GM12878 (cell line): ENCODE measurements around the gene LOXL3. TPM values are rescaled to one million over a fixed set of nuclear protein-coding genes. Genes with fewer than 3 reads are reported as not detected.

Source experiments
- ATAC-seq: fragments of 200-7000 bp; cut with Tn5 transposase; 3 replicates; pipeline ENCODE4 v1.9.1; 2020; ENCODE audit warnings: mild to moderate bottlenecking, moderate library complexity
- BruUV-seq: library from RNA; stranded (reverse); fragments of 400-500 nt; replicated peaks from 2 replicates; lab custom pipeline; 2021; lab: Mats Ljungman, UMichigan
- CTCF ChIA-PET: fragments of 300-600 bp; sonication (Branson Sonifier 250); formaldehyde crosslinking; extraction: SDS; loops from one replicate; lab custom pipeline; 2021; ENCODE audit warnings: inconsistent platforms; lab: Yijun Ruan, JAX
- POLR2A ChIA-PET: fragments of 350-600 bp; formaldehyde crosslinking; extraction: SDS; loops from one replicate; lab custom pipeline; 2021; ENCODE audit warnings: inconsistent platforms; lab: Charles Lee
- RAD21 ChIA-PET: fragments of 300-600 bp; sonication (Branson Sonifier 250); formaldehyde crosslinking; loops from one replicate; lab custom pipeline; 2023; ENCODE audit warnings: antibody characterized with exemption; ENCODE audit not compliant: unreplicated experiment; lab: Charles Lee
- SMC1A ChIA-PET: fragments of 300-600 bp; sonication (Branson Sonifier 250); formaldehyde crosslinking; loops from one replicate; lab custom pipeline; 2023; ENCODE audit not compliant: unreplicated experiment, uncharacterized antibody; lab: Charles Lee
- DNase-seq: peaks from one replicate; pipeline ENCODE4 v3.0.0-alpha.2; 2011; ENCODE audit warnings: low read depth, low spot score
- FAIRE-seq: peaks from 3 replicates; lab custom pipeline; 2011; peaks lifted over from hg19 to GRCh38; lab: Jason Lieb, UNC
- H2AFZ ChIP-seq: 2 replicates; pipeline ENCODE4 v1.6.0; 2011; ENCODE audit warnings: low read depth, low read length, control low read depth; ENCODE audit not compliant: control insufficient read depth
- H3K27ac ChIP-seq: 2 replicates; pipeline ENCODE4 v1.5.1; 2011; ENCODE audit warnings: control low read depth; ENCODE audit not compliant: control insufficient read depth, insufficient read depth
- H3K27me3 ChIP-seq, 2 experiments: replicated peaks in 1 of 2; 2 replicates each; pipeline versions ENCODE4 v1.6.0 to v1.6.1; 2011; ENCODE audit warnings: low read length in 1 of 2; ENCODE audit not compliant: control insufficient read depth in 2 of 2, insufficient read depth in 2 of 2
- H3K36me3 ChIP-seq, 2 experiments: 2 replicates each; pipeline ENCODE4 v1.5.1; 2011; ENCODE audit warnings: low read length in 1 of 2; ENCODE audit not compliant: control insufficient read depth in 2 of 2, insufficient read depth in 2 of 2
- H3K4me1 ChIP-seq: 2 replicates; pipeline ENCODE4 v1.6.1; 2011; ENCODE audit warnings: mild to moderate bottlenecking, low read length, moderate library complexity, mixed read lengths; ENCODE audit not compliant: control insufficient read depth, insufficient read depth
- H3K4me2 ChIP-seq: 2 replicates; pipeline ENCODE4 v1.6.0; 2011; ENCODE audit warnings: control low read depth; ENCODE audit not compliant: control insufficient read depth, insufficient read depth
- H3K4me3 ChIP-seq: fragments of 200-600 bp; sonication (generic); 2 replicates; pipeline ENCODE4 v1.5.1; 2016
- H3K79me2 ChIP-seq: 2 replicates; pipeline ENCODE4 v1.6.0; 2011; ENCODE audit warnings: low read length; ENCODE audit not compliant: control insufficient read depth, insufficient read depth
- H3K9ac ChIP-seq: 2 replicates; pipeline ENCODE4 v1.8.0; 2011; ENCODE audit warnings: low read length, control low read depth, mixed read lengths; ENCODE audit not compliant: control insufficient read depth, insufficient read depth
- H3K9me3 ChIP-seq: replicated peaks from 3 replicates; pipeline ENCODE4 v1.5.1; 2011; ENCODE audit warnings: mild to moderate bottlenecking, low read length; ENCODE audit not compliant: control insufficient read depth, insufficient read depth
- H4K20me1 ChIP-seq: 2 replicates; pipeline ENCODE4 v1.6.0; 2011; ENCODE audit not compliant: control insufficient read depth, insufficient read depth
- CEBPB ChIP-seq, 2 experiments: fragments of 150-350 bp in 1 of 2; IDR thresholded peaks; 2 replicates each; pipeline ENCODE4 v1.6.1; 2012 to 2014; ENCODE audit warnings: low read depth in 2 of 2, low read length in 2 of 2, borderline replicate concordance in 1 of 2, inconsistent platforms in 1 of 2
- CHD4 ChIP-seq: fragments of 200-600 bp; sonication (generic); IDR thresholded peaks from 2 replicates; pipeline ENCODE4 v1.6.1; 2016; ENCODE audit warnings: mild to moderate bottlenecking
- DPF2 ChIP-seq: fragments of 450-650 bp; IDR thresholded peaks from 2 replicates; pipeline ENCODE4 v1.6.1; 2017; ENCODE audit warnings: mild to moderate bottlenecking
- LARP7 ChIP-seq: fragments of 450-650 bp; IDR thresholded peaks from 2 replicates; pipeline ENCODE4 v1.6.1; 2017; ENCODE audit warnings: mild to moderate bottlenecking
- MEF2A ChIP-seq: IDR thresholded peaks from 2 replicates; pipeline ENCODE4 v1.6.1; 2011; ENCODE audit warnings: low read depth, mild to moderate bottlenecking, low read length, moderate library complexity; ENCODE audit not compliant: insufficient read depth
- MTA2 ChIP-seq: fragments of 450-650 bp; IDR thresholded peaks from 2 replicates; pipeline ENCODE4 v1.6.1; 2016; ENCODE audit warnings: low read depth, mild to moderate bottlenecking, moderate library complexity
- MXI1 ChIP-seq: fragments of 150-350 bp; IDR thresholded peaks from 2 replicates; pipeline ENCODE4 v1.6.1; 2011; ENCODE audit warnings: low read depth, mild to moderate bottlenecking, inconsistent platforms, low read length, improper control_type of control experiment
- NFYA ChIP-seq: IDR thresholded peaks from 2 replicates; pipeline ENCODE4 v1.6.1; 2011; ENCODE audit warnings: low read depth, mild to moderate bottlenecking, low read length, improper control_type of control experiment, borderline replicate concordance
- POLR2AphosphoS2 ChIP-seq: IDR thresholded peaks from 2 replicates; pipeline ENCODE4 v1.6.1; 2011; ENCODE audit warnings: low read depth, mild to moderate bottlenecking, low read length, improper control_type of control experiment, moderate library complexity
- POU2F2 ChIP-seq: IDR thresholded peaks from 3 replicates; pipeline ENCODE4 v1.6.1; 2011; ENCODE audit warnings: low read depth, mild to moderate bottlenecking, low read length, borderline replicate concordance
- RAD51 ChIP-seq: fragments of 450-650 bp; IDR thresholded peaks from 2 replicates; pipeline ENCODE4 v1.6.1; 2016; ENCODE audit warnings: moderate library complexity, mild to moderate bottlenecking, inconsistent platforms
- RFX5 ChIP-seq: IDR thresholded peaks from 2 replicates; pipeline ENCODE4 v1.6.1; 2011; ENCODE audit warnings: low read depth, low read length, improper control_type of control experiment
- SIX5 ChIP-seq: IDR thresholded peaks from 2 replicates; pipeline ENCODE4 v1.6.1; 2011; ENCODE audit warnings: mild to moderate bottlenecking, low read depth, low read length, moderate library complexity; ENCODE audit not compliant: severe bottlenecking
- TARDBP ChIP-seq: IDR thresholded peaks from 2 replicates; pipeline ENCODE4 v1.6.1; 2016; ENCODE audit warnings: borderline replicate concordance
- TCF3 ChIP-seq: IDR thresholded peaks from 2 replicates; pipeline ENCODE4 v1.6.1; 2012; ENCODE audit warnings: low read depth, mild to moderate bottlenecking, low read length, borderline replicate concordance; ENCODE audit not compliant: insufficient read depth
- ZNF207 ChIP-seq: fragments of 450-650 bp; IDR thresholded peaks from 2 replicates; pipeline ENCODE4 v1.6.1; 2014; ENCODE audit warnings: antibody characterized with exemption, mild to moderate bottlenecking, borderline replicate concordance
- ZNF274 ChIP-seq: IDR thresholded peaks from one replicate; pipeline ENCODE4 v1.8.0; 2011; ENCODE audit not compliant: insufficient read length, insufficient read depth
- WGBS: methylation state at CpG from one replicate; pipeline ENCODE4 v1.1.6; 2016; ENCODE audit warnings: low lambda C conversion rate; ENCODE audit not compliant: insufficient replicate concordance, insufficient coverage; ENCODE audit errors: missing lambda C conversion rate; 5-methylcytosine and 5-hydroxymethylcytosine counted together
- in situ Hi-C: fragments of 300-500 bp; cut with MboI; formaldehyde crosslinking; loops from 9 replicates; pipeline ENCODE4 v1.14.3; 2018; ENCODE audit warnings: mixed read lengths
- intact Hi-C: fragments of 100-400 bp; cut with micrococcal nuclease; formaldehyde crosslinking; loops from one replicate; pipeline ENCODE4 v1.14.2; 2022; ENCODE audit not compliant: unreplicated experiment
- polyA plus RNA-seq, 11 experiments: library from polyadenylated mRNA; depleted of rRNA in 4 of 11; unstranded in 6 of 11; stranded (reverse) in 5 of 11; fragments of >200 nt; fragmentation: Nextera tagmentation in 4 of 11; fragmentation: Illumina TruSeq in 1 of 11; extraction: Ambion mirVana in 4 of 11; extraction: Trizol in 1 of 11; gene quantifications; 1 replicate in 1 of 11; 2 replicates in 10 of 11; pipeline versions ENCODE4 v1.2.1 to v1.2.3, GENCODE V29; 2011 to 2016; ENCODE audit warnings: inconsistent platforms in 2 of 11, missing spikeins in 2 of 11, low read depth in 1 of 11
- total RNA-seq, 4 experiments: library from RNA; depleted of rRNA in 3 of 4; stranded (reverse); fragments of >200 nt in 3 of 4; fragmentation: Illumina TruSeq in 1 of 4; extraction: Trizol in 1 of 4; gene quantifications; 2 replicates each; pipeline versions ENCODE4 v1.2.1 to v1.2.3, GENCODE V29; 2013 to 2021
- TF ChIP-seq, protein P1 (sequence below): fragments of 150-350 bp; IDR thresholded peaks from 2 replicates; pipeline ENCODE4 v1.6.1; 2014; ENCODE audit warnings: mild to moderate bottlenecking, low read depth, low read length
- TF ChIP-seq, protein P2 (sequence below): IDR thresholded peaks from 2 replicates; pipeline ENCODE4 v1.6.1; 2011; ENCODE audit warnings: borderline replicate concordance, low read depth, mild to moderate bottlenecking, moderate library complexity, mixed read lengths, low read length; ENCODE audit not compliant: insufficient read depth; ENCODE audit errors: extremely low read length

Gene LOXL3
- total and polyA plus RNA-seq, 10 of the 15 experiments (the other 5 are each of a cell fraction or from before 2014, with no cell fraction given), result 6.2 to 40.9 (median 23.3) TPM

DNA sequence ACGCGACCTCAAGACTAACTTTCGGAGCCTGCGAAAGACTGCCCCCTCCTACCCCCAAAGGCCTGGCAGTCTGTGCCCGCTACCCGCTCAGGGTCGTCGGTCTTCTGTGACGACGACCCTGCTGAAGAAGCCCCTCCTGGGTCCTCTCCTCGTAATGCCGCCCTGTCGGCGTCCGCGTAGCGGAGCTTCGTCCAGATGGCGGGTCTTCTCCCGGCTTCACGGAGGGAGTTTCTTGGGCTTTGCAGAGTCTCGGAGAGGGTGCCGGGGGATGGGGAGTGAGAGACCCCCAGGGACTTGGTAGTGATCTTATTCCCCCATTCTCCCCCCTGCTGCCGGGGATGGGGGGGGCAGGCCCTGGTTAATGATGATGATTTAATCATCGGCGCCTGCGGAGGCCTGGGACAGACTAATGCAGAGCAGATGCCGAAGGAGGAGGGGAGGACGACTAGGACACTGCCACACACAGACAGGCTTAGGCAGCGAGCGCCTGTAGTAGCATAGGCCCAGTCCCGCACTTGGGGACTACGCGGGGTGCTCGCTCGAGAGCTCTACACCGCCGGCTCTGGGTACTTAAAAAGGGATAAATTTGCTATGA, 45.7 kb downstream of the LOXL3 start (continued):
- TF ChIP-seq, protein P1, sequence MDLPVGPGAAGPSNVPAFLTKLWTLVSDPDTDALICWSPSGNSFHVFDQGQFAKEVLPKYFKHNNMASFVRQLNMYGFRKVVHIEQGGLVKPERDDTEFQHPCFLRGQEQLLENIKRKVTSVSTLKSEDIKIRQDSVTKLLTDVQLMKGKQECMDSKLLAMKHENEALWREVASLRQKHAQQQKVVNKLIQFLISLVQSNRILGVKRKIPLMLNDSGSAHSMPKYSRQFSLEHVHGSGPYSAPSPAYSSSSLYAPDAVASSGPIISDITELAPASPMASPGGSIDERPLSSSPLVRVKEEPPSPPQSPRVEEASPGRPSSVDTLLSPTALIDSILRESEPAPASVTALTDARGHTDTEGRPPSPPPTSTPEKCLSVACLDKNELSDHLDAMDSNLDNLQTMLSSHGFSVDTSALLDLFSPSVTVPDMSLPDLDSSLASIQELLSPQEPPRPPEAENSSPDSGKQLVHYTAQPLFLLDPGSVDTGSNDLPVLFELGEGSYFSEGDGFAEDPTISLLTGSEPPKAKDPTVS, result no peak
- TF ChIP-seq DPF2 (0 out of 2 replicates have a peak, but pooled peaks have one; percentile 10), MTA2 (0 out of 2 replicates have a peak, but pooled peaks have one; percentile 37), POLR2AphosphoS2 (no peak)

DNA sequence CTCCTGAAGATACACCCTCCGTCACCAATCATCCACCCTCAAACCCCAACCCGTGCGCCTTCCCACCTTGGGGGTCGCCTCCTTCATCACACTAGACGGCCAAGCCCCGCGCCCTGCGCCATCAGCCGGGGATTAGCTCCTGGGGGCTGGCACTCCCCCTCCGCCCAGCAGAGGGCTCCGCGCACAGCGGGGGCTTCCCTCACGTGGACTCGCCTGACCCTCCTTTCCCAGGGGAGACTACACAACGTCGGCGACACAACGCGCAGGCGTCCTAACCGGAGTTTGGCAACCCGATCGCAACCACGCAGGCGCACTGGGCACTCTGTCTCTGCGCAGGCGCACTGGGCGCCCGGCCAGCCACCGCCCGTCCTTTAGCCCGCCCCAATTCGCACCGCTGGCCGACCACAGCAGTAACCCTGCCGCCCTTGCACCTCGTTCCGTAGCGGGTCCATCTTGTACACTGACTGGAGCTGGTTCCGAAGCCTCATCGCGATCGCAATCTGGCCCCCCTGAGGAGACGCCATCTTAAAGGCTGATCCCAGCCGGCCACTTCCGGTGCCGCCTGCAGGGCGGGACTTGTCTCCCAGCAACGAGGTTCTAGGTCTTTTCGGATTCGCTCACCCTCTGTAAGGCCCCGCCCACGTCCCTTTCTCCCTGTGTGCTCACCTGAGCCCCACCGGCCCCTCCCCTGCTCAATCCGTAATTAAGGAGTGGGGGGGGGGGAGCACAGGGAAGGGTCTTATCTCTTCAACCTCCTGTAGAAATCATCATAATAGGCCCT, 46.4 kb downstream of the LOXL3 start, which contains the start of gene PCGF1:
PCGF1 (minus strand) TSS at position 551 of the 781 bp plus-strand sequence; CDS start at position 524, 27 bp downstream.
- SMC1A ChIA-PET, result interaction anchor here (0.7 to 5.2 kb wide), 8 partner anchors 15 to 79 kb away, joined by 3 to 71 read pairs (median 4); partner anchors contain the start of genes AUP1, DQX1 and HTRA2
- Histone ChIP-seq H3K4me3 (peak within 1 kb of the TSS; percentile 98), H3K9ac (peak within 1 kb of the TSS; percentile 93), H2AFZ (peak within 1 kb of the TSS; percentile 100), H3K27ac (peak within 1 kb of the TSS; percentile 97), H3K4me2 (peak within 1 kb of the TSS; percentile 95), H3K27me3 (peaks cover 0 to under 1% of the 10 kb centered on the region in 2 experiments; a peak in 1 of 4 replicates), H3K79me2 (peaks cover 12% of the 10 kb centered on the region), H3K4me1 (peaks cover 27% of the 10 kb centered on the region), H4K20me1 (no peaks in the 10 kb centered on the region), H3K36me3 (peaks cover 0 to 7% of the 10 kb centered on the region in 2 experiments; a peak in 1 of 4 replicates), H3K9me3 (no peaks in the 10 kb centered on the region)
- POLR2A ChIA-PET, result interaction anchor here (0.7 to 5.8 kb wide), 13 partner anchors 15 to 111 kb away, joined by 3 to 33 read pairs (median 4); partner anchors contain the start of genes AUP1, DQX1, HTRA2 and TTC31
- peak; percentile 97 for FAIRE-seq
- ATAC-seq, result peak; percentile 89
- no TSS peak for BruUV-seq
- 1% methylated on average over 56 of the region's 56 CpGs for WGBS
- RAD21 ChIA-PET, result interaction anchor here (0.7 to 5.5 kb wide), 8 partner anchors 24 to 84 kb away, joined by 3 to 61 read pairs (median 4); partner anchors contain the start of genes AUP1, HTRA2 and WBP1
- in situ Hi-C loops, result no loop called here
- intact Hi-C loops, result loop anchor here (1.0 kb wide), 2 partner anchors 22 to 80 kb away; partner anchors contain the start of genes AUP1 and HTRA2
- CTCF ChIA-PET, result interaction anchor here (0.6 to 13.9 kb wide), 10 partner anchors 12 to 79 kb away, joined by 3 to 231 read pairs (median 4); partner anchors contain the start of genes AUP1, CCDC142, DQX1 and HTRA2
- peak; percentile 95 for DNase-seq
- TF ChIP-seq TCF3 (no peak), SIX5 (no peak), POU2F2 (peak; percentile 54; the same call in 1 of the 3 replicates), CEBPB (IDR thresholded peaks at IDR 0.05; ENCODE audit: borderline replicate concordance in 1 of 2, low read depth in 2 of 2, low read length in 2 of 2) (no peak), CHD4 (no peak), MXI1 (peak; percentile 87; the same call in 1 of the 2 replicates), NFYA (no peak), LARP7 (peak; percentile 80), RFX5 (no peak), MEF2A (no peak), RAD51 (peak; percentile 70), TARDBP (no peak), ZNF207 (peak; percentile 38; the same call in 1 of the 2 replicates), ZNF274 (no peak)
- TF ChIP-seq, protein P2, sequence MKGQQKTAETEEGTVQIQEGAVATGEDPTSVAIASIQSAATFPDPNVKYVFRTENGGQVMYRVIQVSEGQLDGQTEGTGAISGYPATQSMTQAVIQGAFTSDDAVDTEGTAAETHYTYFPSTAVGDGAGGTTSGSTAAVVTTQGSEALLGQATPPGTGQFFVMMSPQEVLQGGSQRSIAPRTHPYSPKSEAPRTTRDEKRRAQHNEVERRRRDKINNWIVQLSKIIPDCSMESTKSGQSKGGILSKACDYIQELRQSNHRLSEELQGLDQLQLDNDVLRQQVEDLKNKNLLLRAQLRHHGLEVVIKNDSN, result peak; percentile 79
